ENCODE results near the gene SCN7A.
A peak's percentile ranks its signal among the peaks of the same experiment; 100 is the strongest.
"Not testable (repeated sequence)": the region's sequence is repeated elsewhere in the genome, so short reads cannot be mapped to it uniquely, and the experiment has no call there.

SCN7A gene

DNA sequence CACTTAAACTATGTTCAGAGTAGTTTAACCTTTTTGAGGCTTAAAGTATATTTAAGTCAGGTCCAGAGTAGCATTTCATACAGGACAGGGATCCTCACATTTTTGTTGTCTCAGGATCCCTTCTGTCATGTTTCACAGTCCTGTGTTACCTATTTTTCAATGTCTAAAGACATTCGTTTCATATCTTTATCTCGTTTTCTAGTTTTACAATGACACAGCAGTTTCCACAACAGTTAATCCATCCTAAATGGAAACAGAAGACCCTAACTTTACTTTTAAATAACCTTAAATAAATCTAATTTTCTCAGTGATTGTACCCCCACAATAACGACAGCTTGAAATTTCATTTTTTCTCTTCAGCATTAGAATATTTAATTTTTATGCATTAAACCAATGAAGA is 101.0 kb downstream of the SCN7A start:
- DNase-seq, result no peak

DNA sequence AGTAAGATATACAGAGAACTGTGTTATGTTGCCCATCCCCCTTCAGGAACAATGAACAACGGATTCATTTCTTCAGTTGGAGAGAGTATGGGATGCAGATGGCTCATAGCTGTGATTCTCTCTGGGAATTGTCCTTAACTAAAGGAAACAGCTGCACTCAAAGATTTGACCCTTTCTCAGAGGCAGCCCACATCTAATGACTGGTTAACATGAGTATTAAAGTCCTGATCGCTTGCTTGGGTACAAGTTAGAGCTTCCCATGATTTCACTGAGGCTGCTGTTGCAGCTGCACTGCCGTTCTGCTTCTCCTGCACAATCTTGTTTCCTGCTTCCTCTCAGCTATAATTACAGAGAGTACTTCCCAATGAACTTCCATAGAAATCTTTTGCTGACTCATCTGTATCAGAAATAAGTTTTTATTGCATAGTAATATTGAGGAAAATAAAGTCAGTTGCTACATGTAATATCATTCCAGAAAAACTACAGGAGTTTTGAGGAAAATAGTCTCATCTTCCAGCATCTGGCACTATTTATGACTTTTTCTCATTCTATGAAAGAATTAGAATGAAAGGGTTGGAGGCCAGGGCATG is 105.5 kb downstream of the SCN7A start:
- DNase-seq, result peak; percentile 48

DNA sequence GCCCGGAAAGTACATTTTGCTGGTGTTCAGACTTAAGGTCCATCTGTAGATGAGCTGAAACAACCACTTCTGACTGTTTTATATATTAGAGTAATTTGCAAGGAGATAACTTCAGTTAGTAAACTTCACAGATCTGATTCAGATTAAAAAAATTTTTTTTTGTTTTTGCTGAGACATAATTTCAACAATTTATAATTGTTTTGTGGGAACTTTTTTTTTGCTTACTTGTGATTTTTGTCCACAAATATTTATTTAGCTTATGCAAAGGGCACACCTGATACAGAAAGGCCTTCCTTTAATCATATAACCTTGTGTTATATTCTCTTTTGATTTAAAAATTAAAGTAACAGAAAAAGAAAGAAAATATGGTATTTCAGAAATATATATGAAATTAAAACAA is 108.7 kb downstream of the SCN7A start:
- no peak for DNase-seq

DNA sequence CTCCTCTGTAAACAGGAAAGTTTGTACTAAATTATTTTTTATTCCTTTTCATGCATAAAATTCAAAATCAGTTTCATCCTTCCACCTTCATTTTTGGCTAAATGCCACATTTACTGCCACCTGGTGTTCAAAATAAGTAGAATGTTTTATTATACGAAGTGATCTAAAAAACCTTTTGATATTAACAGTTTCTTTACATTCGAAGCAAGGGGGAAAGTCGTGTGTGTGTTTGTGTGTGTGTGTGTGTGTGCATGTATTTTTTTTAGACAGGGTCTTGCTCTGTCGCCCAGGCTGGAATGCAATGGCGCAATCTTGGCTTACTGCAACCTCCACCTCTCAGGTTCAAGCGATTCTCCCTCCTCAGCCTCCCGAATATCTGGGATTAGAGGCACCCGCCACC is 109.3 kb downstream of the SCN7A start:
- DNase-seq, result no peak

DNA sequence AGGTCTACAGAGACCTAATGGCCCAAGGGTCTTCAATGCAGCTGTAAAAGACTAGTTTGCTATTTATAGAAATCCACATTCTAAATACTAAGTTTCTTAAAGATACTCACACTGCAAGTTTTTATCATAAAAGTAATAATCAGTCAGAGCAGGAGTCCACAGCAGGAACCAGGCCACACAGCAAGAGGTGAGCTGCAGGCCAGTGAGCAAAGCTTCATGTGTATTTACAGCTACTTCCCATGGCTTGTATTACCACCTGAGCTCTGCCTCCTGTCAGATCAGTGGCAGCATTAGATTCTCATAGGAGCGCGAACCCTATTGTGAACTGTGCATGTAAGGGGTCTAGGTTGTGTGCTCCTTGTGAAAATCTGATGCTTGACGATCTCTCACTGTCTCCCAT is 111.6 kb downstream of the SCN7A start:
- no peak for DNase-seq

DNA sequence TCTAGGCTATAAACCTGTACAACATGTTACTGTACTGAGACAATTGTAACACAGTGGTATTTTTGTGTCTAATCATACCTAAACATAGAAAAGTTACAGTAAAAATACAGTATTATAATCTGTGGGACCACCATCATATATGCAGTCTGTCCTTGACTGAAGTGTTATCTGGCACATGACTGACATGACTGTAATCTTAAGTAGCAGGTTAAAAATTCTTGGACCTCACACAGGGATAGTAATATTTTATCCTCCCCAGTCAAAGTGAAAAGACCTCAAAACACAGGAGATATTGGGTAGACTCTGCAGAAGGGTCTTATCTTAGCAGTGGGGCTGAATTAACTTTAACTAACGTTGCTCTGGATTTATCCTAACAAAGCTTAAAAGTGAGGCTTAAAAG is 113.4 kb downstream of the SCN7A start:
- no peak for DNase-seq

DNA sequence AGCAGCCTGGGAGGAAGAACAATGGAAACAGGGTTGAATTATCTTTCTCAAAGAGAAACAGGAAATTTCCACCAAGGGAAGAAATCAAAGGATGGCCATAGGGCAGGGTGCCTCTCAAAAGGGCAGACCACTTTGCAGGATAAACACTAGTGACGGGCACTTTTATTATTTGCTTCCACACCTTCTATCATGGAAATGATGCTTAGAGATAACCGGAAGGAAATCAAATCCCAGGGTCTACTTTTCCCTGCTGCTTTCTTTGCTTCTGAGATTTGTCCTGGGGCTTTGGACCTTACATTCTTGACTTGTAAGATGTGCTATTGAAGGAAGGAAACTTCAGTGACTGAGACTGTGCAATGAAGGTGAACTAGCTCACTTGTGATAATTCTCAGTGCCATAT is 117.2 kb downstream of the SCN7A start:
- no peak for DNase-seq

DNA sequence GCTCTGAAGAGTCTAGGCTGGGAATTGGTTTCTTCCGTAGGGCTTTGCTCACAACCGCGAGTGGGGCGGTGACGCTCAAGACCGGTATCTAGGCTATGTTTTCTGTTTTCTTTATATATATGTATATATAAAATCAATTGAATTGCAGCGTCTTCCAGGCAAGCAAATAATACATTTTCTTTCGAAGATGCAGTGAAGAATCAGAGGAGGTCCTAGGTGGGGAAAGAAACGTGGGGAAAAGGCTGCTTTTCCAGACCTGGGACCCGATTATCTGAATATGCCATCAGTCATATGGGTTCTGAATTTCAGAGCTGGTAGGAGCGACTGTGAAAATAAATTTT is 117.6 kb downstream of the SCN7A start:
- no peak for DNase-seq

DNA sequence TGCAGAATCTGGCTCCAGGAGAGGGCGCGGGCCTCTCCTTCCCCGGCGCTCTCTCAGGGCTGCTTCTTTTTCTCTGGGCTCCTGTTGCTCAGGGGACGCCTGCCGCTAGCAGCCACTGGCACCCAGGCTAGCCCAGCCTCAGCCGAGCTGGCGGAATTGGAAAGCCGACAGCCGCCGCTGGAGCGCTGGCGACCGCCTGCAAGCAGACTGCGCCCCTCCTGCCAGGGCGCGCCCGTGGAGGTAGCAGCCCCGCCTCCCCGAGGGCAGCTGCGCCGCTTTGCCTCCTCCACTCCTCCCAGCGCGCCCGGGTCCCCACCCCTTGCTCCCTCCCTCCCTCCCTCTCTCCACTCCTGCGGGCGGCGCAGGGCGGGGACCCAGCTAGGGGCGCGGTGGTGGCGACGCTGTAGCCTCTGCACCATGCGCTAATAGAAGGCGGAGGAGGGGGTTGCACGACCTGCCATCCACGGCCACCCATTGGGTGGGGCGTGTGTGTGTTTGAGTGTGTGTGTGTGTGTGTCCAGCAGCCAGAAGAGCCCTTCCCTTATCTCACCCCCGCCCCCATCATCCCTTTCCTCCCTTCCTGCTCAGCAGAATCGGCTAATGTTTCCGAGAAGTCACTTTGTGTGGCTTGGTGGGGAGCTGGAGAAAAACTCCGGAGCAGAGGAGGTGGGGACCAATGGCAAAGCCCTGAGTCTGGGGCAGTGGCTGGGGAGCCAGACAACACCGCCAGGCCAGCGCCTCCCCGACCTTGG is 118.1 kb downstream of the SCN7A start, which contains the start of gene SCN9A:
Gene SCN9A (minus strand): TSS at position 209 of the 752 bp plus-strand sequence. CDS start 64,188 bp downstream, outside the sequence.
- peak; percentile 88 for DNase-seq

DNA sequence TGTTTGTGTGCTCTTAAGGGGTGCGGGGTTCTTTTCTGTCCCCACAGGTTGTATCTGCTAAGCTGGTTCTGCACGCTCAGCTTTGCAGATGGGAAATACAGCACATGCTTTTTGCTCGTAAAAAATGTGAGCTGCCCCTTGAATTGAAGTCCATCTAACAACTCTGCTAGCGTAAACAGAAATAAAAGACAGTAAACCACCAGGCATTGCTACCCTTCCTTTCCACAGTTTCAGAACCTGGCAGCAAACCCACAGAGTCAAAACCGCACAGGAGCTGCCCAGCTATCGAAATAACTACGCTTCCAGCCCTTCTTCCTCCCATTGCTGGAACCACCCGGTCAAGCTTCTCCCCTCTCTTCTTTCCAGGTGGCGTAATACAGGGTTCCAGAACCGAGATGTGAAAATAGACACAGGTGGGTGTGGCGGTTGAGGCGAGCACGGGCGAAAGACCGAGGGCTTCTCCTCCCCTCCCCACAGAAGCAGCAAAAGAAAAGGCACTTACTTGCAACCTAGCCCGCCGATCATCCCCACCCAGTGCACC is 118.8 kb downstream of the SCN7A start:
- DNase-seq, result peak; percentile 50

DNA sequence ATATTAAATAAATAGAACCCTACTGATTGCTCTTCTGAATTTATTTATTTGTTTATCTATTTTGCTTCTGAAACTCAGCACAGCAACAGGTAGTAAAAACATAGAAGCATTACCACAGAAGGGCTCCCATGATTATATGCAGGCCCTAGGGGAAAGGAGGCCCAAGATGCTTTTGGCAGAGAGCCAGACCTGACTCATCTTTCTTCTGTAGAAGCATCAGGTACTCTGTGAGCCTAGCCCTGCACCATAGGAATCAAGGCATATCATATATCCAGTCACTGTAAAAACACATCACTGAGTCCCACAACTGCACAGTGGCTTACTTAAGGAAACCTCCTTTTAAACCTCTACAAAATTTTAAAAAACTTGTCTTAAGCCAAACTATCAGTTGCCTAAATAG is 120.1 kb downstream of the SCN7A start:
- no peak for DNase-seq

DNA sequence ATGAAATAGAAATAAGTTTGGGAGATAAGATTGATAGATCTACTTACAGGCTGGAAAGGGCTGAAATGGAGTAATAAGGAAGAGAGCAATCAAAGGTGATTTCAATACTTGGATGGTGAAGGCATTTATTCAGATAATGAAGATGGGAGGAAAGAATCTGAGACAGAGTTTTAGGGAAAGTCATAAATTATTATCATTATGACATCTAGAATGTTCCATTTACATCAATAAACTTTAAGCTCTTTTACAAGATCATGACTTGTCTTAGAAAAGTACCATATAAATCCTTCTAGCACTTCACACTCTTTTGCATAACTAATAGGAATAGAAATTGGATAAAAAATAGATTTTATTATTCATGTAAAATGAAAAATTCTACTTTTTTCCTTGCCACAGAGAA is 120.5 kb downstream of the SCN7A start:
- no peak for DNase-seq

DNA sequence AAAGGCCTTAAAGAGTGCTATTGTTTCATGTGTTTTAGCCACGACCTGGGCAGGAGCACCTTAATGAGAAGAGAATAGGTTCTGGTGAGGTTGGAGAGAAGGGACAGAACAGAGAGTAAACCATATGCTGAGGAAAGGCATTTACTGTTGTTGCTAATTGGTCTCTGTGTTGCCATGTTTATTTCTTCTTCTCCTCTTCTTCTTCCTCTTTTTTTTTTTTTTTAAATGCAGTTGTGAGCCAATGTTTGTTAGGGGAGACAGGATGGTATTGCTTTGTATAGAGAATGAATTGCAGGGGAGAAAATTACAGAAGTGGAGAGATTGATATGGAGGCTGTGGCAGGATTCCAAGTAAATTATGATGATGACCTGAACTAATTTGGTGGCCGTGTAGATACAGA is 120.9 kb downstream of the SCN7A start:
- no peak for DNase-seq

DNA sequence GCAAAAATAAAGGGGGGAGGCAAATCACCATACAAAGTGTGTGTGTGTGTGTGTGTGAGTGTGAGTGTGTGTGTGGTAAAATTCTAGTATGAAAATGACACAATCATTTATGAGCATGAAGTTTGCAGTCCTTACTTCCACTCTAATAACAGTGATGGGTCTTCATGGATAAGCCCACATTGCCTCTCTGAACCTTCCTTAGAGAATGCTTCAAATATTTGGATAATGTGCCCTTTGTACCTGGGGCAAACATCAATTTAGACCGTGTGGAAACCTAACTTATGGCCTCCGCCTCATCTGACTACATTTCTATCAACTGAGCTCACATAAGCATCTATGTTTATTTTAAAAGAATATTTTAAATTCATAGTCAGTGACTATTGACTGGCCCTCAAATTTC is 122.0 kb downstream of the SCN7A start:
- no peak for DNase-seq

DNA sequence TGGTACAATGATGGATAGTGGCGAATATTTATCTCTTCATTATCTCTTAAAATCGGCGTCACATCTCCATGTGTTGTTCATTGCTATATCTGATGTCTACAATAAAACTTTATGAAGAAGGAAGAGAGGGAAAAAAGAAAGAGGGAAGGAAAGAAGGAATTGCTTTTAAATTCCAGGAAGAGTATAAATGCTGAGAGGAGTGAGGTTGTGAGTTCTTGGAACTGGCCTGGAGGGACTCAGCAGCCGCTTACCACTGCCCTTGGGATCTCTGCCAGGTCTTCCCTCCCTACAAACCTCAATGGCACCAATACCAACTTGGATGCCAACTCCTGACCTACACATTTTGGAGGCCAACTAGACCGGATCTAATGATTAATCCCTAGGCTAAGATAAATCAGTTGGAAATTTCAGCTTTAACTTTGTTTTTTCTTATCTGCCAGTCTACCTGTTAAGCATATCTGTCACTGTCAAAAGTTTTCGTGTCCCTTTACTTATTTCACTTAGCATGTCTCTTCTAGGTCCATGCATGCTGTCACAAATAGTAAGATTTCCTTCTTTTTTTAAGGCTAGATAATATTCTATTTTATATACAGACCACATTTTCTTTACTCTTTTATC is 128.1 kb downstream of the SCN7A start:
- no peak for DNase-seq

DNA sequence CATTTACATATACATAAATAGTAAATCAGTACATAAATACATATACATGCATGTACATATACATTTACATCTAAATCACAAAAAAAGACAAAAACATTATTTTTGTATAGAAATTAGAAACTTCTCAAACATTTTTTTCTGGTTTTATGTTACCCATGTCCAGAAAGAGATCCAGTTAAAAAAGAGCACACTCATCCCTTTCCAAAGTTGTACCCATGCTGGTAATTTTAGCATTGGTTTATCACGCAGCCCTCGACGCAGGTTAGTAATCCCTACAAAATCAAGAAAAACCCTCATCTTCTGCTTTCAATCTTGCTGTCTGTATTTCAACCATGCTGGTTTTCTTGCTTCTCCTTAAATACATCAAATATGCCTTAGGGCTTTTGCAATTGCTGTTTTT is 128.8 kb downstream of the SCN7A start:
- DNase-seq, result no peak

DNA sequence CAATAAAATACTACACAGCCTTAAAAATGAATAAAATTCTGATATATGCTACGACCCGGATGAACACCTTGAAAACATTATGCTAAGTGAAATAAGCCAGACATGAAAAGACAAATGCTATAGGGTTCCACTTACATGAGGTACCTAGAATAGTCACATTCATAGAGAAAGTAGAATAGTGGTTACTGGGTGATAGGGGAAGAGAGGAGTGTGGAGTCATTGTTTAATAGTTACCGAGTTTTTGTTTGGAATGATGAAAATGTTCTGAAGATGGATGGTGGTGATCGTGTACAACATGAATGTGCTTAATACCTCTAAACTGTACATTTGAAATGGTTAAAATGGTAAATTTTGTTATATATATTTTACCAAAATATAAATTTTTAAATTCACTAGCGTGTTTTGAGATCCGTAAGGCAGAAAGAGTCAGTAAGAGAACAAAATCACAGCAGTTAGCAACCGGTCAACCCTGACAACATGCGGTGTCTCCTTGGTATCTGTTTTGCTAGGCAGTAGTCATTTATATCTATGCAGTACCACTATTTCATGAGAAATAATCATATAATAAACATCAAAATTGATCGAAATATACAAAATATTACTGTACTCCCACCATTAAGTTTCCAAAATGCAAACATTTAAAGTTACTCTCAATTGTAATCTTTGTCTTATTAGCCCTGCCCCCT is 129.4 kb downstream of the SCN7A start:
- DNase-seq, result no peak

DNA sequence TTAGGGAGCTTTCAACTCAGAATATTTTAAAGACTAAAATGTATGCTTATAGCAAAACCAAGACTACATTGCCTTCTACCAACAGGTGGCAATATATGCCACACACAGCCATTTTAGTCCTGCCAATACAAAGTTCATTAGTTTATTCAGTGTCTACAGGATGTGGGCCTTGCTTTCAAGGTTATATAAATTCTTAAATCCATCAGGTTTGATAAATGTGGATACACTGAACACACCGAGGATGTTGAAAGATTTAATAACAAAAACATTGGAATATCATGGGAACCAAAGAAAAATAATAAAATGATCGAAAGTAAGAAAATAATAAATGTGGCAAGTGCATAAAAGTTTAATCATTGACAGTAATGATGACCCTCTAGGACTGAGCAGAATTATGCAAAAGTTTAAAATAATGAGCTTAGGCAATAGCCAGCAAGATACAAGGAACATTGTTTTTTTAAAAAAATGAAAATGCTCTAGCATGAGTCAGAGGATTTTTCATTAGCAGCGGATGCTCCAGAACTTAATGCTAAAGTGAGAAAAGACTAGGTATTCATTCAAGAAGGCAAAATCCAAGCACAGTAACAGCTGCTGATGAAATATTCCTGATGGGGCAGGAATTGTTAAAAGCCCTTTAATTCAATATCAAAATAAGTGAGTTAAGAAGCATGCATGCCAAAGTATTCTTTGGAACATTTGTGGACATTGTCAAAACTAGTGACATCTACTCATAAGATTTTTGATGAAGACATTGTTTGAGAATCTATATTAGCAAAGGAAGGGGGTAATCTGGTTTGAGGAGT is 132.5 kb downstream of the SCN7A start:
- no peak for DNase-seq

DNA sequence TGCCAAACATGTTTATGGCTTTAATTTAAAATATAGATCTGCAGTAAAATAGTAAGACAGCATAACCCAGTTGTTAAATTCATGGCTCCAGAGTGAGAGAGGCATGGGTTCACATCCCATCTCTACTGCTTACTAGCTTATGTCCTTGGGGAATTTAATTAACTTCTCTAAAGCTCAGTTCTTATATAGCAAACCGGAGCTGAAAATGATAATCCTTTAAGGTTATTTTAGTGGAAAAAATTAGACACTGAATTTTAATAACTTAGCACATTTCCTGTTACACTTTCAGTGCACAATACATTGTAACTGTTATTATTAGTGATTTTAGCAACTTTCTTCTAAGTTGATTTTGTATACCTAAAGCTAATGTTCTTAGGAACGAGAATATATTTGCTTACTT is 133.1 kb downstream of the SCN7A start:
- DNase-seq, result no peak

DNA sequence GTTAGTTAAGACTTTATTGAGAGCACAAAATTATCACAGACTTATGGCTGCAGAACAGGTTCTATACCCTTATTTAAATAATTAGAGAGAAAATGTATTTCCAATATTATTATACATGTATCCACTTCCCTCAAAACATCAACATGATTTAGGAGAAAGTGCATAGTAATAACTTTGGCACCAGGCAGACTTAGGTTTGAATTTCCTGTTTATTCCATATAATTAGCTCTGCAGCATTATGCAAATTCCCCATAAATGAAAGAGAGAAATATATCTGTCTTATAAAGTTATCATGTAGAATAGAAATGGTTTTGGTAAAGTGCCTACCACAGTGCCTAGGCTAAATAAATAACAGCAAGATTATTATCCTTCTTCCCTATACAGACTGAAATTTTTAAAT is 133.6 kb downstream of the SCN7A start:
- no peak for DNase-seq

DNA sequence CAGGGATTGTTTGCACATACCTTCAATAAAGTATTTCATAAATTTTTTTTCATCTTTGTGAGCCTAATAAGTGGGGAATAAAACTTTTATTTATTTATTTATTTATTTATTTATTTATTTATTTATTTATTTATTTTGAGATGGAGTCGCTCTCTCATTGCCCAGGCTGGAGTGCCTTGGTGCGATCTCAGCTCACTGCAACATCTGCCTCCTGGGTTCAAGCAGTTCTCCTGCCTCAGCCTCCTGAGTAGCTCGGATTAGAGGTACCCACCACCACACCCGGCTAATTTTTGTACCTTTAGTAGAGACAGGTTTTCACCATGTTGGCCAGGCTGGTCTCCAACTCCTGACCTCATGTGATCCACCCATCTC is 136.1 kb downstream of the SCN7A start:
- not testable (repeated sequence) for DNase-seq

DNA sequence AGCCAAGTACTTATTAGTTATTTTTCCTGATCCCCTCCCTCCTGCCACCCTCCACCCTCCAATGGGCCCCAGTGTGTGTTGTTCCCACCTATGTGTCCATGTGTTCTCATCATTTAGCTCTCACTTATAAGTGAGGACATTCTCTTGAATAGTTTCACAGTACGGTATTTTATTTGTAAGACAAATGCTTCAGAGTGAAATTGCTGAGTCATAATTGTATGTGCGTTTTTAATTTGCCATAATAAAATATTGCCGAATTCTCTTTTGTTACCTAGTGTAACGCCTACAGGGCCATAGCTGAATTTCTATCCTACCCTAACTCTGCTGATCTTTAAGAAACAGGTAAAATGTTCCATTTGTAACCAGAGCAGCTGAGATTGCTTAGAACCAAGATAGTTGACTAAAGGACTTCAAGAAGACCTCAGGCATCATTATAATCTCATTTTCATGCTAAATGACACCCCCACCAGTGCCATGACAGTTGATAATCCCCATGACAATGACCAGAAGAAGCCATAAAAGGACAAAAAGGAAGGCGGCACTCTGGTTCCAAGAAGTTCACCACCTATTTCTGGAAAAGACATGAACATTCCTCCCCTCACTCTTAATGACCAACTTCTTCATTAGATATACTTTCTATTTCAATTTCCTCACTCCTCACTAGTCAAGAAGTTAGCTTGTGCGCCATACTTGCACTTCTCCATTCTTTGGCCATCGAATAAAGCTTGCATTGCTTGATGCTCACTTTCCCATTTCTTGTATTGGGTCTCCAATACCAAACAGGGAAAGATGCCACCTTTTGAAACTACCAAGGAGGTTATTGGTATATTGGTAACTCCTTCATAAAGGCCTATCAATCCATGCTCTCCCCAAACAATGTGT is 136.7 kb downstream of the SCN7A start:
- DNase-seq, result no peak

Data from right hindlimb (tissue), 1 donor.